B cell (primary cell): ENCODE measurements around the gene LCE6A. TPM values are rescaled to one million over a fixed set of nuclear protein-coding genes. Genes with fewer than 3 reads are reported as not detected.

Source experiments
- ATAC-seq: fragments of 200-7000 bp; cut with Tn5 transposase; one replicate; pipeline ENCODE4 v1.10.0; 2021; ENCODE audit warnings: low read depth, mild to moderate bottlenecking, moderate number of reproducible peaks, moderate library complexity
- CTCF ChIA-PET: fragments of 350-600 bp; sonication (Branson Sonifier 250); formaldehyde crosslinking; loops from one replicate; lab custom pipeline; 2021; ENCODE audit warnings: antibody characterized with exemption, inconsistent platforms; lab: Charles Lee
- POLR2A ChIA-PET: fragments of 350-600 bp; sonication (Branson Sonifier 250); formaldehyde crosslinking; loops from one replicate; lab custom pipeline; 2021; ENCODE audit warnings: antibody characterized with exemption; lab: Charles Lee
- DNase-seq: peaks from one replicate; pipeline ENCODE4 v3.0.0; 2013
- H2AFZ ChIP-seq: 2 replicates; pipeline ENCODE4 v1.6.1; 2012; ENCODE audit warnings: mild to moderate bottlenecking, low read depth, low read length; ENCODE audit not compliant: insufficient read depth, poor library complexity, severe bottlenecking
- H3K27ac ChIP-seq, 2 donors: 1 replicate in 1 of 2; 2 replicates in 1 of 2; pipeline ENCODE4 v1.5.1; 2012 to 2013; ENCODE audit warnings: low read length in 2 of 2, mild to moderate bottlenecking in 2 of 2, moderate library complexity in 1 of 2
- H3K27me3 ChIP-seq, 4 experiments: fragments of 200-600 bp in 1 of 4; sonication (generic) in 1 of 4; replicated peaks in 1 of 4; 1 replicate in 2 of 4; 2 replicates in 2 of 4; pipeline versions ENCODE4 v1.6.1 to v1.7.0; 2013 to 2016; ENCODE audit warnings: low read length in 3 of 4, mild to moderate bottlenecking in 2 of 4, mixed read lengths in 1 of 4, moderate library complexity in 1 of 4; ENCODE audit not compliant: insufficient read depth in 4 of 4, control insufficient read depth in 3 of 4; ENCODE audit errors: control extremely low read depth in 1 of 4
- H3K36me3 ChIP-seq, 2 experiments: replicated peaks in 1 of 2; 1 replicate in 1 of 2; 2 replicates in 1 of 2; pipeline versions ENCODE4 v1.6.1 to v1.7.1; 2013; ENCODE audit warnings: low read length in 1 of 2; ENCODE audit not compliant: insufficient read depth in 2 of 2, control insufficient read depth in 1 of 2; ENCODE audit errors: control extremely low read depth in 1 of 2, extremely low read depth in 1 of 2
- H3K4me1 ChIP-seq, 2 donors: fragments of 200-600 bp in 1 of 2; sonication (generic) in 1 of 2; 1 replicate in 1 of 2; 2 replicates in 1 of 2; pipeline versions ENCODE4 v1.5.1 to v1.6.1; 2013 to 2017; ENCODE audit warnings: low read length in 2 of 2; ENCODE audit not compliant: control insufficient read depth in 2 of 2, insufficient read depth in 2 of 2
- H3K4me2 ChIP-seq: replicated peaks from 2 replicates; pipeline ENCODE3; 2012; ENCODE audit warnings: mild to moderate bottlenecking, low read depth, low read length; ENCODE audit not compliant: poor library complexity, severe bottlenecking
- H3K4me3 ChIP-seq, 5 experiments: fragments of 200-600 bp in 1 of 5; sonication (generic) in 1 of 5; 1 replicate in 3 of 5; 2 replicates in 2 of 5; pipeline versions ENCODE4 v1.5.1 to v1.7.0; 2011 to 2016; ENCODE audit warnings: low read length in 4 of 5, mild to moderate bottlenecking in 4 of 5, low read depth in 2 of 5, control low read depth in 1 of 5, moderate library complexity in 1 of 5; ENCODE audit not compliant: insufficient read depth in 1 of 5; ENCODE audit errors: control extremely low read depth in 1 of 5, extremely low read depth in 1 of 5
- H3K79me2 ChIP-seq: fragments of 200-600 bp; sonication (generic); one replicate; pipeline ENCODE4 v1.6.0; 2016; ENCODE audit warnings: low read length; ENCODE audit not compliant: control insufficient read depth, insufficient read depth
- H3K9ac ChIP-seq: fragments of 200-600 bp; sonication (generic); 2 replicates; pipeline ENCODE4 v1.6.1; 2017; ENCODE audit warnings: mild to moderate bottlenecking, low read length, moderate library complexity
- H3K9me3 ChIP-seq, 3 donors: one replicate each; pipeline versions ENCODE4 v1.6.1 to v1.7.1; 2013; ENCODE audit warnings: low read length in 2 of 3; ENCODE audit not compliant: control insufficient read depth in 2 of 3, insufficient read depth in 1 of 3; ENCODE audit errors: control extremely low read depth in 1 of 3
- H4K20me1 ChIP-seq: 2 replicates; pipeline ENCODE4 v1.6.0; 2012; ENCODE audit warnings: mild to moderate bottlenecking, low read length; ENCODE audit not compliant: insufficient read depth, control insufficient read depth, poor library complexity, severe bottlenecking
- H3K27ac Mint-ChIP-seq: one replicate; pipeline ENCODE4 v1.8.0; 2021; ENCODE audit warnings: mixed read lengths
- H3K27me3 Mint-ChIP-seq: one replicate; pipeline ENCODE4 v1.8.0; 2021; ENCODE audit warnings: mixed read lengths
- H3K4me1 Mint-ChIP-seq: one replicate; pipeline ENCODE4 v1.8.0; 2021; ENCODE audit warnings: mixed read lengths
- H3K4me3 Mint-ChIP-seq: one replicate; pipeline ENCODE4 v1.8.0; 2021; ENCODE audit warnings: mixed read lengths
- H3K9me3 Mint-ChIP-seq: one replicate; pipeline ENCODE4 v1.8.0; 2022; ENCODE audit warnings: mixed read lengths; ENCODE audit not compliant: insufficient read depth
- EZH2 ChIP-seq: IDR thresholded peaks from 2 replicates; pipeline ENCODE4 v1.6.1; 2012; ENCODE audit warnings: borderline replicate concordance, low read depth, mild to moderate bottlenecking, moderate library complexity, low read length; ENCODE audit not compliant: insufficient read depth, poor library complexity, severe bottlenecking
- WGBS: methylation state at CpG from one replicate; pipeline ENCODE4 v1.1.5; 2013; ENCODE audit warnings: missing lambda C conversion rate; ENCODE audit not compliant: insufficient coverage; 5-methylcytosine and 5-hydroxymethylcytosine counted together
- intact Hi-C: fragments of 100-400 bp; cut with micrococcal nuclease; formaldehyde crosslinking; loops from one replicate; pipeline ENCODE4 v1.10.0; 2022
- polyA plus RNA-seq: library from polyadenylated mRNA; depleted of rRNA; stranded (reverse); fragments of >200 nt; gene quantifications from 2 replicates; pipeline ENCODE4 v1.2.3, GENCODE V29; 2012
- total RNA-seq, 2 donors: library from RNA; stranded (reverse); fragments of 120-200 nt in 1 of 2; gene quantifications; 1 replicate in 1 of 2; 2 replicates in 1 of 2; pipeline versions ENCODE4 v1.2.3 to v1.2.4, GENCODE V29; 2013 to 2022
- TF ChIP-seq, protein P1 (sequence below): fragments of 200-600 bp; IDR thresholded peaks from one replicate; pipeline ENCODE4 v1.8.0; 2022; ENCODE audit warnings: antibody characterized with exemption, mild to moderate bottlenecking

The LCE6A gene
- total and polyA plus RNA-seq, 2 donors (not counting 1 experiment from before 2014, with no cell fraction given) = not detected

GRCh38 chr1:152855661-152856060 is 13.0 kb downstream of the LCE6A start:
- Histone ChIP-seq H3K36me3 (no peaks in the 10 kb centered on the region), H2AFZ (no peak overlapping the region), H3K79me2 (no peaks in the 10 kb centered on the region), H3K4me1 (no peaks in the 10 kb centered on the region), H3K9me3 (no peaks in the 10 kb centered on the region), H4K20me1 (no peaks in the 10 kb centered on the region), H3K27me3 (no peaks in the 10 kb centered on the region), H3K27ac (no peak overlapping the region), H3K4me3 (no peak overlapping the region), H3K4me2 (no peak overlapping the region), H3K9ac (no peak overlapping the region)
- H3K9me3 Mint-ChIP-seq = no peaks in the 10 kb centered on the region
- 55% methylated on average over 1 of the region's 2 CpGs for WGBS
- ChIA-PET CTCF (interaction anchor here (2.1 kb wide), 1 partner anchor 14 kb away, joined by 8 read pairs; no protein-coding TSS in a partner anchor), POLR2A (no interaction called here)
- TF ChIP-seq EZH2 = no peak
- TF ChIP-seq, protein P1, sequence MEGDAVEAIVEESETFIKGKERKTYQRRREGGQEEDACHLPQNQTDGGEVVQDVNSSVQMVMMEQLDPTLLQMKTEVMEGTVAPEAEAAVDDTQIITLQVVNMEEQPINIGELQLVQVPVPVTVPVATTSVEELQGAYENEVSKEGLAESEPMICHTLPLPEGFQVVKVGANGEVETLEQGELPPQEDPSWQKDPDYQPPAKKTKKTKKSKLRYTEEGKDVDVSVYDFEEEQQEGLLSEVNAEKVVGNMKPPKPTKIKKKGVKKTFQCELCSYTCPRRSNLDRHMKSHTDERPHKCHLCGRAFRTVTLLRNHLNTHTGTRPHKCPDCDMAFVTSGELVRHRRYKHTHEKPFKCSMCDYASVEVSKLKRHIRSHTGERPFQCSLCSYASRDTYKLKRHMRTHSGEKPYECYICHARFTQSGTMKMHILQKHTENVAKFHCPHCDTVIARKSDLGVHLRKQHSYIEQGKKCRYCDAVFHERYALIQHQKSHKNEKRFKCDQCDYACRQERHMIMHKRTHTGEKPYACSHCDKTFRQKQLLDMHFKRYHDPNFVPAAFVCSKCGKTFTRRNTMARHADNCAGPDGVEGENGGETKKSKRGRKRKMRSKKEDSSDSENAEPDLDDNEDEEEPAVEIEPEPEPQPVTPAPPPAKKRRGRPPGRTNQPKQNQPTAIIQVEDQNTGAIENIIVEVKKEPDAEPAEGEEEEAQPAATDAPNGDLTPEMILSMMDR = no peak
- no peaks in the 10 kb centered on the region for H3K4me1 Mint-ChIP-seq
- no peak overlapping the region for H3K27ac Mint-ChIP-seq
- DNase-seq (no peak), ATAC-seq (no peak)
- peaks cover 21% of the 10 kb centered on the region for H3K27me3 Mint-ChIP-seq
- intact Hi-C loops = no loop called here
- no peak overlapping the region for H3K4me3 Mint-ChIP-seq

GRCh38 chr1:152858062-152858461 is 15.4 kb downstream of the LCE6A start:
- Histone ChIP-seq H3K27ac (no peak overlapping the region), H3K36me3 (no peaks in the 10 kb centered on the region), H3K9ac (no peak overlapping the region), H3K4me1 (no peaks in the 10 kb centered on the region), H4K20me1 (no peaks in the 10 kb centered on the region), H3K27me3 (no peaks in the 10 kb centered on the region), H3K4me3 (no peak overlapping the region), H3K4me2 (no peak overlapping the region), H3K9me3 (no peaks in the 10 kb centered on the region), H3K79me2 (no peaks in the 10 kb centered on the region), H2AFZ (no peak overlapping the region)
- no peaks in the 10 kb centered on the region for H3K9me3 Mint-ChIP-seq
- intact Hi-C loops = no loop called here
- H3K4me3 Mint-ChIP-seq = no peak overlapping the region
- no peak for ATAC-seq
- CTCF ChIA-PET = interaction anchor here (1.2 kb wide), 1 partner anchor 15 kb away, joined by 3 read pairs; no protein-coding TSS in a partner anchor
- POLR2A ChIA-PET = no interaction called here
- H3K27me3 Mint-ChIP-seq = peaks cover 22% of the 10 kb centered on the region
- H3K4me1 Mint-ChIP-seq = no peaks in the 10 kb centered on the region
- no peak for TF ChIP-seq EZH2
- TF ChIP-seq, protein P1 = no peak
- no peak overlapping the region for H3K27ac Mint-ChIP-seq
- WGBS = 77% methylated on average over 1 of the region's 1 CpG
- DNase-seq = no peak
